Muscle of back (tissue), 13 donors: ENCODE data around the gene NDP. TPM values are rescaled to one million over a fixed set of nuclear protein-coding genes. Genes with fewer than 3 reads are reported as not detected.

Experiments
- DNase-seq, 3 donors: peaks; one replicate each; pipeline versions ENCODE4 v3.0.0 to v3.0.0-alpha.2; 2013
- long read RNA-seq, 9 donors: transcript quantifications; one replicate each; lab custom pipeline, GENCODE V29; 2026
- polyA plus RNA-seq, 10 donors: library from polyadenylated mRNA; unstranded; fragments of 120-200 nt; gene quantifications; one replicate each; pipeline ENCODE4 v1.2.1, GENCODE V29; 2013; ENCODE audit not compliant: insufficient read length in 10 of 10

Gene NDP, protein sequence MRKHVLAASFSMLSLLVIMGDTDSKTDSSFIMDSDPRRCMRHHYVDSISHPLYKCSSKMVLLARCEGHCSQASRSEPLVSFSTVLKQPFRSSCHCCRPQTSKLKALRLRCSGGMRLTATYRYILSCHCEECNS
- polyA plus RNA-seq: 1 to 10 TPM in 8 of 10 donors, under 1 TPM in 2; 0.67 to 3.8 (median 2.4) TPM
- long read RNA-seq, donor 1: 0 reads
- long read RNA-seq, donor 2: 0 reads
- long read RNA-seq, donor 3: 0 reads
- long read RNA-seq, donor 4, partial matches to known transcripts: 0 of 1 reads
- long read RNA-seq, donor 4, other reads (novel, unspliced or antisense): 0 of 1 reads
- long read RNA-seq, donor 5, partial matches to known transcripts: 0 of 1 reads
- long read RNA-seq, donor 5, other reads (novel, unspliced or antisense): 0 of 1 reads
- long read RNA-seq, donor 6, partial matches to known transcripts: 0 of 3 reads
- long read RNA-seq, donor 6, other reads (novel, unspliced or antisense): 0 of 3 reads
- long read RNA-seq, donor 7, partial matches to known transcripts: 0 of 1 reads
- long read RNA-seq, donor 7, other reads (novel, unspliced or antisense): 0 of 1 reads
- long read RNA-seq, donor 8: 0 reads
- long read RNA-seq, donor 9: 0 reads

DNA sequence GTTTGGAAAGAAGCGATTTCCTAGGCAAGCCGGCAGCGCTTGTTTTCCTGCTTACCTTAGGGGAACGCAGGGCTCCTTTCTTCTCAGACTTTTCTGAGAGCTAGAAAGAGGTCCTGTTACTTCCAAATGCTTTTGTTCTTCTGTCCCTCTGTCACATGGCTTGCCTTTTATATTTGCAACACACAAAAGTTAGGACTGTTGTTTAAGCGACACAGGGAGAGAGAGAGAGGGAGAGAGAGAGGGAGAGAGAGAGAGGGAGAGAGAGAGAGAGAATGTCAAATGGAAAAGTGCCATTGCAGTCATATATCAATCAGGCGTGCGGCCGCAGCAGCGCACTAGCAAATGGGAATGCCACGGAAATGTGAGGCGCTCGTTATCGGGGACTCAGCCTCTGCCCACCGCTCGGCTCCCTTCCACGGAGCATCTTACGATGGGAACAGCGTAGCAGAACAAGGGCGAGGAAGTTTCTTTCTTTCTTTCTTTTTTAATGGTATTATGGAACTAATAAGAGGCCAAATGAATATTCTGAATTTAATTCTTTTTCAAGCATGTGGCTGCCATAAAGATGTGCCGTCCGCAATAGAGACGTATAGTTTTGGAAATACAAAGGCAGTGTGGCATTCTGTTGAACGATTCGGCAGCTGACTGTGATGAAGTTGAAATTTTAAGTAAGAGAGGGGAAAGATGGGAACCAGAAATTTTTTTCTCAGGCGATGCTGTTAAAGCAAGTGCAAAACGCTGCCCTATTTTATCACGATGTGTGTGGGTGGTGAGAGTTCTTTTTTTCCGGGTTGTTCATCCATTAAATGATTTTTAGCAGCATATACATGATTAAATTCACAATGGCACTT lies at the start of gene NDP:
Gene NDP (minus strand): TSS at position 142 of the 851 bp plus-strand sequence. CDS start 14,745 bp downstream, outside the sequence.
- DNase-seq: peak in 1 of 3 donors; percentile 32

DNA sequence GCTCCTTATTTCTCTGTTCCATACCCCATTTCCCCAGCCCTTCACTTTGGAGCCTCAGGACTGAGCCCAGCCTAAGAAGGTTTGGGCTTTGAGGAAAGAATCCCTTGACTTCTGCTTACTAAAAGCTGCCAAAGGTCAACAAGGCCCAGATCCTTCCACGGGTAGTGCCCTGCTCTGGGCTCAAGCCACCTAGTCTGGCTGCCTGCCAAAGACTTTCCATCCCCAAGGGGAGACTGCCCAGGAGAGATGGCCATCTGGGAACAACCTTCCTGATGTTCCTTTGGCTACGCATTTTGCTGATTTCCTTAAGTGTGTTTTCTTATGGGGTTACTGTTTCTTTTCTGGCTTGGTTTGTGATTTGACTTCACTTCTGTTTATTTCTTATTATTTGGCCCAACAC lies 49.8 kb upstream of the NDP start:
- DNase-seq: no peak

DNA sequence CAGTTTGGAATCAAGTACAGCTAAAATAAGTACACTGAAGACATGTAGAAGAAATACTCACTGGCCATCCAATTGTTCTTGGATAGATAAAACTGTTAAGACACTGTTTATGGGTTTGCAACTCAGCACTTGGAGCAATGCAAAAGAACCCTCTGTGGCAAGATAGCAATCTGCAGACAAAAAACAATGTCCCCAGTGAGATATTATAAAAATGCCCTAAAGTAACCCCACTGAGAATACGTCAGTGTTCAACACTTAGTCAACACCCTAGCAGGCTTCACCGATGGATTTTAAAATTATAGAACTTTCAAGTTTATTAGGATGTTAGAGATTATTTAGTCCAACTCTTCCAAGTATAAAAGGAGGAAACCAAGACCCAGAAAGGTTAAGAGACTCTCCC lies 47.5 kb upstream of the NDP start:
- no peak for DNase-seq

DNA sequence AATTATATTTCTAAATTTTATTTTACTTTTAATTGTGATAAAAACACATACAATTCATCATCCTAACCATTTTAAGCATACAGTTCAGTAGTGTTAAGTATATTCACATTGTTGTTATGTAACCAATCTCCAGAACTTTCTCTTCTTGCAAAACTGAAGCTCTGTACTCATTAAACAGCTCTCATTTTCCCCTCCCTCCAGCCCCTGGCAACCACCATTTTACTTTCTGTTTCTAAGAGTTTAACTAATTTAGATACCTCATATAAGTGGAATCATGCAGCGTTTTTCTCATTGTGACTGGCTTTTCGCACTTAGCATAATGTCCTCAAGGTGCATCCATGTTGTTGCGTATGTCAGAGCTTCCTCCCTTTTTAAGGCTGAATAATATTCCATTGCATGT lies 46.7 kb upstream of the NDP start:
- no peak for DNase-seq

DNA sequence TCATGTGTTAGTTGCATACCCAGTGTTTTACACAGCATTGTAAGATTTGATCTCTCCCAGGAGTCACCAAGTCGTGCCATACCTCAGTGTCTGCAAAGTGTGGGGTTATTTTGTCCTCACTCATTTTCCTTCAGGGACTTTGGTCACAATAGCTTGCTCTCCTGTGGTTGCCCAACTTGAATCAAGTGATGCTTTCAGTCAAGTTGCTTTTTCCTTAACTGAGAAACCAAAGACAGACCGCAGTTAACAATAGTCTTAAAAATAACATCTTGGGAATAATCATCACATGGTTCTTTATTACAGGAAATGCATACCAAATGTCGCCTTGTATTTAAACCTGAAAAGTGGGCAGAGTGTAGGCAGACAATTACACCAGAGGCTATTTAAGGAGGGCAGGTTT lies 44.5 kb upstream of the NDP start:
- no peak for DNase-seq

DNA sequence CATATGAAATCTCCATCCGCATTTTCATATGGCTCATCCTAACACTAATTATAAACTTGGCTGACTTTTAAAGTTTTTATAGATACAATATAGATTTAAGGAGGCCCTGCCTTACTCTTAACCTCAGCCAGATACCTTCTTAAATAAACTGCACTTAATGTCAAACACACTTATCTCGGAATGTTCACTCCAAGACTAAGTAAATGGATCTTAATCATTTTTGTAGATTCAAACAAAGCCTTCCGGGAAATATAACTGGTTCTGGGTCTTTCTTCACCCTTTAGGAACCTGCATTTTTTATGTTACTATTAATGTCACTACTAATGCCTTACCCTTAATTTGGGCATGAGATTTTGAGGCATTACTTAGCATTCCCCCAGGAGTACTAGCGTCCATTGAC lies 43.7 kb upstream of the NDP start:
- no peak for DNase-seq

DNA sequence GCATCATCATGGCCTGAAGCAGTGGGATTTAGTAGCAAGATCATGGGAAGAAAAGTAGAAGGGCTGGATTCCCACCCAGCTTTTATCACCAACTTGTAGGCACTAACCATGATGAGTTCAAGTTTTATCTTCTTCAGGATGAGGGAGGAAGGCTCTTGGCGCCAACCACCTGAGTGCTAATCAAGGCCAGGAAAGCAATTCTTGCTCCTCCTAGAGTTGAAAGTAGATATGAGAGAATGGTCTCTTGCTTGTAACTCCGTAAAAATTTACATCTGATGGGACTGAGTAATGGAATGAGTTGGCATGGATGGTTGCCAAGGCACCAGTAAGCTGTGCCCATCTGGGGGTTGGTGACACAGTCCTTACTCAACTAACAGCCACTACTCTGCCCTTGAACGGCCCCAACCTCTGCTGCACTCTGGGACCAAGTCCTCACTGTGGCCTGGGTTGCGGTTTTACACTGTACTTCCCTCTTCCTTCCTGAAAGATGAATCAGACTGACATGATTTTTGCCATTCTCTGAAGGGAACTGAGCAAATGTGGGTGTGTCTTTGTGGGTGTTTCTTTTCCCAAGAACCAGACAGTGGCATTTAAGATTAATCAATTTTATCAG lies 39.4 kb upstream of the NDP start:
- DNase-seq: peak in 2 of 3 donors; percentile 2 to 9

DNA sequence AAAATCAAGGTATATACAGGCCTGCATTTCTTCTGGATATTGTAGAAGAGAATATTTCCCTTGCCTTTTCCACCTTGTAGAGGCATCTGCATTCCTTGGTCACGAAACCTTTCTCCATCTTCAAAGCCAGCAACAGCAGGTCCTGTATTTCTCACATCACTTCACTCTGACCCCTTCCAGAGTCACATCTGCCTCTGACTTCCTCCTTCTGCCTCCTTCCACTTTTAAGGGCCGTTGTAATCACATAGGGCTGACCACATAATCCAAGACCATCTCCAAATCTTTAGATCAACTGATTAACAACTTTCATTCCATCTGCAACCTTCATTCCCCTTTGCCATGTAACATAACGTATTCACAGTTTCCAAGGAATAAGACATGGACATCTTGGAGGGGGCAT lies 38.3 kb upstream of the NDP start:
- no peak for DNase-seq

DNA sequence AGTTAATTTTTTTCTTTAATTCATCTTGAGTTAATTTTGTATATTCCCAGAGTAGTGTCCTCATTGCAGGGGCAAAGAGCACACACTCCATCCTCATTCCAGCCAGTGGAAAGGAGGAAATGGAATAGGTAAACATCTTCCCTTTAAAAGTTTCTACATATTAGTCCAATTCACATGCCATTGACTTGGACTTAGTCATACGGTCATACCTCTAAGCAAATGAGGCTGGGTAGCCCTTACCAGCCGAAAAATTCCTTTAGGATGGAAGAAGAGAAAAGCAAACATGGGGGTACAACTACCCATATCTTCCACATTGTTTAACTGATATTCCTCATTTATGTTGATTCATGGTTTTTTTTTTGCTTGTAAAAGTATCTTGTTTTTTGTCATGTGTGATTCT lies 37.4 kb upstream of the NDP start:
- no peak for DNase-seq

DNA sequence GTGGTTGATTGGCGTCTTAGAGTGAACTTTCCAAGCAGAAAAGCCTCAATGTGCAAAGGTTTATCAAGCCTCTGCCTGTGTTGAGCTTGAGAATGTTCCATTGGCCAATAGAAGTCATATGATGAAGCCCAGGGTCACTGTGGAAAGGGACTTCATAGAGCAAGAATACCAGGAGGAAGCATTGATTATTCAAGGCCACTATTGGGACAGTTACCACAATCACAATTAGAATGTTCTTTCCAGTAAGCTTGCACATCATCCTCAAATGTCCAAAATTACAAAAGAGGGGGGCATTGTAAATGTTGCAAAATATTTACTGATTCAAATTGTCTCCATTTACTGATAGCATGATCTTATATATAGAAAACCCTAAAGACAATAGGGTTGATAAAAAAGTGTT lies 32.9 kb upstream of the NDP start:
- DNase-seq: no peak

DNA sequence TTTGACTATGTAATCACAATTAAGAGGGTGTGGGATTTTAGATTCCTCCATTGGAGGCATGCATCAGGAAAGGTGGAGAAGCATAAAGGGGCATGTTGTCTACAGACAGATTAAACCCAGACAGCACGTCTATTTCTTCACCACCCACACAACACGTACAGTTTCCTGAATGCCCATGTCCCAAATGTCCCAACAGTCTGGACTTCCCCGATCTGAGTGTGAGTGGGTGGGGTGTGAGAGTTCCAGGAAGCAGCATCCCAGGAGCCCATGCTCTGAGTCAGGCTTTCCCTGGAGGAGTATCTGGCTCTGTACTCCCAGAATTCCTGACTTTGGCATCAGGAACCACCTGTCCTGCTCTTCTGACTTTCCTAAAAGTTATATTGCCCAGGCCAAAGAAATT lies 30.8 kb upstream of the NDP start:
- no peak for DNase-seq

DNA sequence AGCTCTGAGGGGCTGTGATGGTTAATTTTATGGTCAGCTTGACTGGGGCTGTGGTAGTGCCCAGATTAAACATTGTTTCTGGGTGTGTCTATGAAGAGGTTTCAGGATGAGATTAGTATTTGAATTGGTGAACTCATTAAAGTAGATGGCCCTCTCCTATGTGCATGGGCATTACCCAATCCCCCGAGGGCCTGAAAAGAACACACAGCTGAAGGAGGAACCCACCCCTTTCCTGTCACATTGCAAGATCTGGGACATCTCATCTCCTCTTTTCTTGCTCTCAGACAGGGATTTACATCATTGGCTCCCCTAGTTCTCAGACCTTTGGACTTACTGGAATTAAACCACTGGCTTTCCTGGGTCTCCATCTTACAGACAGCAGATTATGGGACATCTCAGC lies 29.4 kb upstream of the NDP start:
- no peak for DNase-seq

DNA sequence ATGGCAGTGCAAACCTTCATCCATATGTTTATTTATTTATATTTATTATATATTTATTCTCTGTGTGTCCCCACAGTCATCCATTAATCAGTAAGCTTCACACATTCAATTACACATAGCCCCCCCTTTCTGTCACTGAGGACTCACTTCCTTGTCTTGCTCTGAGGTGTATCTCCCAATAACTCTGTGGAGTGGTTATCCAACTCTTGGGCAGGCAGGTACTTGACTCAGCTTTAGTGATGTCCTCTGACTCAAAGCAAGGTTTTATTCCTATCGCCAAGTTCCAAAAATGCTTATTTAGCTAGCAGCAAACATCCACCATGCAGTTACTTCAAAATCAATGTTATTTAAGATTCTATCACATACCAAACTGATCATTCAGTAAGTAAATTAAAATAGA lies 25.2 kb upstream of the NDP start:
- DNase-seq: no peak

DNA sequence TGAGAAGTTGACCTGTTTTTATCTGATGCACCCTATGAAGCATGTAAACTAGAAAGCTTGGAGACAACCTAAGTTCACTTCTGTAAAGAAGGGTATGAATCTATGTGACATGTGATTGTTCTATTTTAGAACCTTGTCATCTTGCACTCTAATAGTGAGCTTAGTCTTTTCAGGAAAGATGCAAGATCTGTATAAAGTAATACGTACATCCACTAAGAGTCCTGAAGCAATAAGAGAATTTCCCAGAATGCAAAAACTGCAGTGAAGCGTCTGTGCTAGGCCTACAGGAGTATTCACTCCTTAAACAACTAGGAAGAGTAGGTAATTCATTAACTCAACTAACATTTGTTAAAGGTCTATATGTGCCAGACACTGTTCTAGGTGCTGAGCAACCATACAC lies 23.3 kb upstream of the NDP start:
- no peak for DNase-seq

DNA sequence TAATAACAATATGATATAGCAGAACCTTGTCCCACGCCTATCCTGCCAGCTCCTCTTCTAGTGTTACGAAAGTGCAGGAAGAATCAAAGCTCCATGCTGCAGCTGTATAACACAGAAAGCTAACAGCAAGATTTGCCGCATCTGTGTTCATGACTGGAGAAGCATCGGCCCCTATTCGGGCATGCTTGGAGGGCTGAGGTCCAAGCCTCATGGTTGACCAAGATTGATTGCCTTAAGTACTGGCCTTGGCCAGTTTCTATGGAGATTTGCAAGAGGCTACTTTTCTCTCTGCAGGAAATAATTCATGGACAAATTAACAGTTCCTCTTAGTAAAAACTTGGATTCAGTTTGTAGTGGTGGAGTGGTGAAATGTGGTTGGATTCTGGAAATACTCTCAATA lies 12.9 kb upstream of the NDP start:
- no peak for DNase-seq

DNA sequence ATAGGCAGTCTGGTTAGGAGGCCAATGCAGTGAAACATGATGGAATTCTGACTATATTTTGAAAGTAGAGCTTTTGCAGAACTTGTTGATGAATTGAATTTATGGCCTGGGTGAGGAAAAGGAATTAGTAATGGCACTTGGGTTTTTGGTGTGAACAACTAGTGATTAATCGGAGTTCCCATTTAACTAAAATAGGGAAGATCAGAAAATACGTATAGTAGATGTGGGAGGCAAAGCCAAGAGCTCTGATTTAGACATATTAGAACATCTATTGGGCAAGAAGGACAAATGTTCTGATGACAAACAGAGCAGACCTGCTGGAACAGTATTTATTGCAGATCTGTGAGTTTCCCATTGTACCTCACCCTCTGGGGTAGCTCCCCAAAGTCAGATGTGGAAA lies 12.3 kb upstream of the NDP start:
- DNase-seq: no peak

DNA sequence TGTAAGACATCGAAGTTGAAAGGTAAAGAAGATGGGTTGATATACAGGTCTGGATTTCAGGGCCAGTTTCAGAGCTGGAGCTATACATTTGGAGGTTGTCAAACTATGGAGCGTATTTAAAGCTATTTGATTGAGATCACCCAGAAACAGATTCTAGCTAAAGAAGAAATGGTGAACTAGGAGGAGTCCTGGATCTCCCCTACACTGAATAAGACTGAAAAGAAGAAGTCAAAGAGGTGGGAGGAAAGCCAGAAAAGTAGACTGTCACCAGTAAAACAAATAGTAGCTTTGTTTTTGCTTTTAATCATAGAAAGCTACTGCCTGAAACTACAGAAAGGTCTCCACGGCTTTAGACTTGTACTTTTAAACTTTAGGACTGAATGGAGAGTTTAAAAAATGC lies 5.0 kb upstream of the NDP start:
- DNase-seq: no peak

DNA sequence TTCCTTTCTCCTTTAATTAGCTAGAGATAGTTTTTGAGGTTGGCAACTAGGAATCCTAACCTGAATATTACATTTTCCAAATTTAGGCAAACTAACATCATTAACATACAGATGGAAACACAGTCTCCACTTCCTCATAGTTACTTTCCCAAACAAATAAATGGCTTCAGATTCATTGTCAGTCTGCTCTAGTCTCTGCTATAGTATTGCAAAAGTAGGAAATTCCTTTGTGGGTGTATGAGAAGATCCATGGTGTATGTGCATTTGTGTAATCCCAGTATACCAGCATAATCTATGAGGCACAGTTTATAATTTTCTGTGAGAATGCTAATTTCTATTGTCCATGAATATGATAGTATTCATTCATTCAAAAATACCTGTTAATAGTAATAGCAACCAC lies 3.0 kb upstream of the NDP start:
- DNase-seq: no peak

DNA sequence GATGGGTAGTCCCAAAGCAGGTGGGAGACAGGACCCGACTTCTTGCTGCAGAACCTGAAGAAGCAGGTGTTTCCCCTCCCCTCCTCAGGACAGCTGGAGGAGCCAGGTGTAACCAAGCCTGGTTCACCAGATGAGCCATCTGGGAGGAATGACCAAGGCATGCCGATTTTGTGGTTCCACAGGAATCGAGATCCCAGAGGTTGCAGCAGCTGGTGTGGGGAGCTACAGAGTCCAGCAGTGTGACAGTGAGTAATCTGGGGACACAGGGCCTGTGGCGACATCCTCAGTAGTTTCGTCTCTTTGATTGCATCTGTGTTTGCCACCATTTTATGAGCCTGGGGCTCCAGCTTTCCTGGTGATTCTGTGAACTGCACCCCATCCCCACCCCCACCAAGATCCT lies 2.6 kb upstream of the NDP start:
- no peak for DNase-seq

DNA sequence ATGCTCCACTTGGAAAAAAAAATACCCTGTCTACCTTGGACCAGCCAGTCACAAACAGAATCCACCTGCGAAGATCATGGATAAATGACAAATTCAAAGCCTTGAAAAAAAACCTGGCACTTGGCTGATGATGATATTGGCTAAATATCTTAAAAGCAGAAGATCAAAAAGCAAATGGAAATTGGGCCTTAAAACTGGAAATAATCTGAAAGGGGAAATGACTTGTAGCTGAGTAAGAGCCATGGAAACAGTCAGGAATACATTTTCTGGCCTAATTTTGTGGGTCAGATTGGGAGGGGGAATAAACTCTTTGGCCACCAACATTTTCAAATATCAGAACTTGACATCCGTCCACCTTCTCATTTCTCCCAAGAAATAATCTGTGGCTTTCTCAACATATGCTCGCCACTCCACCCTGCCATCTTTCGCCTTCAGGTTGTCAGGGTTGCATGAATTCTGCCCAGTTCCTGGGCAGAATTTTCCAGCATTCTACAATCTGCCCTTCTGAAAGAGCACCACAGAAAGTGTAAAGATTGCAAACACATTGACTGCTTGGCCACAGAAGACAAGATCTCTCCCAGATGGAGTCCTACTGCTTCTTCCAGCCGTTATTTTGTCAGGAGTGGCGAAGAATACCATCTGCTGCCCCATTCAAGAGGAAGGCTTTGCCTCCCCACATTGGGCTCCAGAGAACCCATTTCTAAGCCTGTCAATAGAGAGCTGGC lies 1.7 kb upstream of the NDP start:
- DNase-seq: no peak

DNA sequence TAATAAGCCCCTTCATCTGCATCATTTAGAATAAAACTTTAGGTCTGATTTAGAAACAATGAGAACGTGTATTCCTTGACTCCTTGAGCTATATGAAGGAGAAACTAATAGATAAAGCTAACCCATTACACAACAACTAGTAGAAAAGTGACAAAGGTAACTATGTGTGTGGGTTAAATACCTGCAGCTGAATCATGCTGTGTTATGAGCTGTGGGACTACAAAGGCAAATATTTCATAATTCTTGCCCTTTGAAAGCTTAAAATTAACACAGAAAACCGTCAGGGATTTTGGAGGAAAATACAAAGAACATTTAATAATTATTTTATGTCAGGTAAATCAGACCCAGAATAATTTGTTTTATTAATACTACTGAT lies 898 bp upstream of the NDP start:
- no peak for DNase-seq
